Keratinocyte (primary cell): ENCODE data around the gene PPIL4. TPM values are rescaled to one million over a fixed set of nuclear protein-coding genes. Genes with fewer than 3 reads are reported as not detected.

Source experiments
- DNase-seq: peaks from one replicate; pipeline ENCODE4 v3.0.0-alpha.2; 2011; ENCODE audit warnings: low read depth, missing footprints, low spot score
- FAIRE-seq: peaks from 2 replicates; lab custom pipeline; 2011; peaks lifted over from hg19 to GRCh38; lab: Jason Lieb, UNC
- H2AFZ ChIP-seq: 2 replicates; pipeline ENCODE4 v1.6.0; 2012; ENCODE audit warnings: low read length, control low read depth, inconsistent platforms; ENCODE audit not compliant: control insufficient read depth
- H3K27ac ChIP-seq: 2 replicates; pipeline ENCODE4 v1.5.1; 2011; ENCODE audit warnings: low read length; ENCODE audit not compliant: control insufficient read depth, insufficient read depth
- H3K27me3 ChIP-seq: 3 replicates; pipeline ENCODE4 v1.6.0; 2011; ENCODE audit warnings: low read length; ENCODE audit not compliant: control insufficient read depth, insufficient read depth; ENCODE audit errors: extremely low read depth
- H3K36me3 ChIP-seq, 2 experiments: 2 replicates in 1 of 2; 3 replicates in 1 of 2; pipeline ENCODE4 v1.5.1; 2011; ENCODE audit warnings: low read length in 2 of 2, mild to moderate bottlenecking in 1 of 2; ENCODE audit not compliant: control insufficient read depth in 2 of 2, insufficient read depth in 2 of 2; ENCODE audit errors: extremely low read depth in 1 of 2
- H3K4me1 ChIP-seq: 3 replicates; pipeline ENCODE4 v1.5.1; 2011; ENCODE audit warnings: low read length; ENCODE audit not compliant: control insufficient read depth, insufficient read depth; ENCODE audit errors: extremely low read depth
- H3K4me2 ChIP-seq: 3 replicates; pipeline ENCODE4 v1.6.0; 2011; ENCODE audit warnings: low read depth, low read length; ENCODE audit not compliant: control insufficient read depth, insufficient read depth; ENCODE audit errors: extremely low read depth
- H3K4me3 ChIP-seq, 3 experiments: fragments of 200-600 bp in 1 of 3; sonication (generic) in 1 of 3; 2 replicates in 2 of 3; 3 replicates in 1 of 3; pipeline ENCODE4 v1.5.1; 2011 to 2016; ENCODE audit warnings: low read length in 3 of 3, mild to moderate bottlenecking in 3 of 3, control low read depth in 2 of 3, inconsistent platforms in 1 of 3, low read depth in 1 of 3, mixed read lengths in 1 of 3, mixed run types in 1 of 3, moderate library complexity in 1 of 3; ENCODE audit not compliant: control insufficient read depth in 2 of 3, insufficient read depth in 2 of 3; ENCODE audit errors: extremely low read depth in 1 of 3
- H3K79me2 ChIP-seq: 2 replicates; pipeline ENCODE4 v1.6.0; 2012; ENCODE audit warnings: low read length; ENCODE audit not compliant: control insufficient read depth, insufficient read depth
- H3K9ac ChIP-seq: 3 replicates; pipeline ENCODE4 v1.6.0; 2011; ENCODE audit warnings: low read length; ENCODE audit not compliant: control insufficient read depth, insufficient read depth; ENCODE audit errors: extremely low read depth
- H3K9me1 ChIP-seq: 3 replicates; pipeline ENCODE4 v1.6.0; 2011; ENCODE audit warnings: low read length; ENCODE audit not compliant: control insufficient read depth, insufficient read depth; ENCODE audit errors: extremely low read depth
- H3K9me3 ChIP-seq: 2 replicates; pipeline ENCODE4 v1.5.1; 2012; ENCODE audit warnings: low read depth, low read length; ENCODE audit not compliant: control insufficient read depth
- H4K20me1 ChIP-seq: 3 replicates; pipeline ENCODE4 v1.6.0; 2011; ENCODE audit warnings: low read length; ENCODE audit not compliant: control insufficient read depth, insufficient read depth; ENCODE audit errors: extremely low read depth
- CTCF ChIP-seq, 3 experiments: IDR thresholded peaks in 1 of 3; conservative IDR thresholded peaks in 1 of 3; optimal IDR thresholded peaks in 1 of 3; 2 replicates in 2 of 3; 3 replicates in 1 of 3; pipeline versions ENCODE3 to v1.5.1; 2011; ENCODE audit warnings: low read length in 3 of 3, mild to moderate bottlenecking in 3 of 3, moderate library complexity in 2 of 3, control low read depth in 1 of 3, inconsistent platforms in 1 of 3; ENCODE audit not compliant: insufficient read depth in 2 of 3; ENCODE audit errors: extremely low read depth in 1 of 3
- EZH2 ChIP-seq: IDR thresholded peaks from one replicate; pipeline ENCODE4 v1.6.1; 2012; ENCODE audit warnings: inconsistent platforms, mild to moderate bottlenecking, low read length, moderate library complexity
- dilution Hi-C: fragments of 300-500 bp; cut with MboI; formaldehyde crosslinking; loops from one replicate; pipeline ENCODE4 v1.7.0; 2020; ENCODE audit warnings: low sequenced_read_pairs; ENCODE audit not compliant: extremely low pct_ligation_motif_present
- polyA plus RNA-seq, 5 experiments: library from polyadenylated mRNA; depleted of rRNA in 3 of 5; stranded (reverse) in 3 of 5; stranded (forward) in 1 of 5; unstranded in 1 of 5; fragments of >200 nt; gene quantifications; 1 replicate in 1 of 5; 2 replicates in 3 of 5; 3 replicates in 1 of 5; pipeline versions ENCODE4 v1.2.1 to v1.2.3, GENCODE V29; 2011 to 2012; ENCODE audit warnings: missing spikeins in 2 of 5, low read depth in 1 of 5, low replicate concordance in 1 of 5

The PPIL4 gene
- polyA plus RNA-seq, 1 donor (not counting 4 experiments of a cell fraction or from before 2014, with no cell fraction given), result 14.0 TPM

- DNase-seq, result no peak
- no peak for FAIRE-seq
- H4K20me1 ChIP-seq, result no peaks in the 10 kb centered on the region
- no peaks in the 10 kb centered on the region for H3K9me1 ChIP-seq
- no peak overlapping the region for H3K4me2 ChIP-seq
- no peak overlapping the region for H2AFZ ChIP-seq
- H3K9ac ChIP-seq, result no peak overlapping the region
- TF ChIP-seq EZH2, result no peak
- H3K27me3 ChIP-seq, result no peaks in the 10 kb centered on the region
- no peak overlapping the region for H3K4me3 ChIP-seq
- H3K79me2 ChIP-seq, result no peaks in the 10 kb centered on the region
- peaks cover 8% of the 10 kb centered on the region for H3K4me1 ChIP-seq
- no peaks in the 10 kb centered on the region for H3K36me3 ChIP-seq
- dilution Hi-C loops, result no loop called here
- H3K27ac ChIP-seq, result no peak overlapping the region
- no peaks in the 10 kb centered on the region for H3K9me3 ChIP-seq
Measured at GRCh38 chr6:149458806-149459205, 87.0 kb downstream of the PPIL4 start.

- no peaks in the 10 kb centered on the region for H3K27me3 ChIP-seq
- DNase-seq (no peak), FAIRE-seq (no peak)
- H4K20me1 ChIP-seq, result no peaks in the 10 kb centered on the region
- no peaks in the 10 kb centered on the region for H3K36me3 ChIP-seq
- H3K4me1 ChIP-seq, result peaks cover 11% of the 10 kb centered on the region
- dilution Hi-C loops, result no loop called here
- H3K9ac ChIP-seq, result no peak overlapping the region
- no peaks in the 10 kb centered on the region for H3K9me3 ChIP-seq
- no peak overlapping the region for H2AFZ ChIP-seq
- H3K4me2 ChIP-seq, result no peak overlapping the region
- no peaks in the 10 kb centered on the region for H3K79me2 ChIP-seq
- TF ChIP-seq EZH2, result no peak
- no peak for TF ChIP-seq CTCF (optimal IDR thresholded peaks at IDR 0.05 in 1 of 3, IDR thresholded peaks at IDR 0.05 in 1 of 3, conservative IDR thresholded peaks at IDR 0.05 in 1 of 3; ENCODE audit: extremely low read depth in 1 of 3, insufficient read depth in 2 of 3, low read length in 3 of 3)
- H3K27ac ChIP-seq, result no peak overlapping the region
- H3K9me1 ChIP-seq, result no peaks in the 10 kb centered on the region
- no peak overlapping the region for H3K4me3 ChIP-seq
Measured at GRCh38 chr6:149458196-149458595, 87.6 kb downstream of the PPIL4 start.

GRCh38 chr6:149457316-149457884, 88.4 kb downstream of the PPIL4 start:
- DNase-seq (no peak), FAIRE-seq (no peak)
- Histone ChIP-seq H3K4me1 (peaks cover 11% of the 10 kb centered on the region), H3K27ac (no peak overlapping the region), H3K9me1 (no peaks in the 10 kb centered on the region), H4K20me1 (no peaks in the 10 kb centered on the region), H3K27me3 (no peaks in the 10 kb centered on the region), H3K4me3 (no peak overlapping the region), H3K9me3 (no peaks in the 10 kb centered on the region), H3K36me3 (no peaks in the 10 kb centered on the region), H3K4me2 (no peak overlapping the region), H3K79me2 (no peaks in the 10 kb centered on the region), H3K9ac (no peak overlapping the region), H2AFZ (no peak overlapping the region)
- dilution Hi-C loops, result no loop called here
- TF ChIP-seq CTCF (optimal IDR thresholded peaks at IDR 0.05 in 1 of 3, IDR thresholded peaks at IDR 0.05 in 1 of 3, conservative IDR thresholded peaks at IDR 0.05 in 1 of 3; ENCODE audit: extremely low read depth in 1 of 3, insufficient read depth in 2 of 3, low read length in 3 of 3) (no peak), EZH2 (no peak)
